Choroid plexus epithelial cell (primary cell): Measurements from ENCODE around the gene SNRPN.
"Not testable (repeated sequence)": the region's sequence is repeated elsewhere in the genome, so short reads cannot be mapped to it uniquely, and the experiment has no call there.

Experiments
- DNase-seq: peaks from one replicate; pipeline ENCODE4 v3.0.0-alpha.2; 2010; ENCODE audit warnings: low read depth
- H3K4me3 ChIP-seq: 2 replicates; pipeline ENCODE4 v1.5.1; 2011; ENCODE audit warnings: low read depth, mild to moderate bottlenecking, control low read depth, low read length, moderate library complexity
- TF ChIP-seq, protein P1 (sequence below): conservative IDR thresholded peaks from 2 replicates; pipeline ENCODE4 v1.5.1; 2011; ENCODE audit warnings: low read depth, mild to moderate bottlenecking, control low read depth, inconsistent platforms, low read length, moderate library complexity

SNRPN gene

DNA sequence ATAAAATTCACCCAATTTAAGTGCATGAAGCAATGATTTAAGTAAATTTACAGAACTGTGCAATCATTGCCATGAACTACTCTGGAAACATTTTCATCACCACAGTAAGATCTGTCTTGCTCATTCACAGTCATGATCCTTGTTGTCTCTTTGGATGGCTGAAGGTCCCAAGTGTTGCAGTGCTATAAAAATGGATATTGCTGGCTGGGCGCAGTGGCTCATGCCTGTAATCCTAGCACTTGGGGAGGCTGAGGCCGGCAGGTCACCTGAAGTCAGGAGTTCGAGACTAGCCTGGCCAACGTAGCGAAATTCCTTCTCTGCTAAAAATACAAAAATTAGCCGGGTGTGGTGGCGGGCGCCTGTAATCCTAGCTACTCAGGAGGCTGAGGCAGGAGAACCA, 17.0 kb downstream of the SNRPN start:
- TF ChIP-seq, protein P1, sequence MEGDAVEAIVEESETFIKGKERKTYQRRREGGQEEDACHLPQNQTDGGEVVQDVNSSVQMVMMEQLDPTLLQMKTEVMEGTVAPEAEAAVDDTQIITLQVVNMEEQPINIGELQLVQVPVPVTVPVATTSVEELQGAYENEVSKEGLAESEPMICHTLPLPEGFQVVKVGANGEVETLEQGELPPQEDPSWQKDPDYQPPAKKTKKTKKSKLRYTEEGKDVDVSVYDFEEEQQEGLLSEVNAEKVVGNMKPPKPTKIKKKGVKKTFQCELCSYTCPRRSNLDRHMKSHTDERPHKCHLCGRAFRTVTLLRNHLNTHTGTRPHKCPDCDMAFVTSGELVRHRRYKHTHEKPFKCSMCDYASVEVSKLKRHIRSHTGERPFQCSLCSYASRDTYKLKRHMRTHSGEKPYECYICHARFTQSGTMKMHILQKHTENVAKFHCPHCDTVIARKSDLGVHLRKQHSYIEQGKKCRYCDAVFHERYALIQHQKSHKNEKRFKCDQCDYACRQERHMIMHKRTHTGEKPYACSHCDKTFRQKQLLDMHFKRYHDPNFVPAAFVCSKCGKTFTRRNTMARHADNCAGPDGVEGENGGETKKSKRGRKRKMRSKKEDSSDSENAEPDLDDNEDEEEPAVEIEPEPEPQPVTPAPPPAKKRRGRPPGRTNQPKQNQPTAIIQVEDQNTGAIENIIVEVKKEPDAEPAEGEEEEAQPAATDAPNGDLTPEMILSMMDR = no peak
- no peak overlapping the region for H3K4me3 ChIP-seq

DNA sequence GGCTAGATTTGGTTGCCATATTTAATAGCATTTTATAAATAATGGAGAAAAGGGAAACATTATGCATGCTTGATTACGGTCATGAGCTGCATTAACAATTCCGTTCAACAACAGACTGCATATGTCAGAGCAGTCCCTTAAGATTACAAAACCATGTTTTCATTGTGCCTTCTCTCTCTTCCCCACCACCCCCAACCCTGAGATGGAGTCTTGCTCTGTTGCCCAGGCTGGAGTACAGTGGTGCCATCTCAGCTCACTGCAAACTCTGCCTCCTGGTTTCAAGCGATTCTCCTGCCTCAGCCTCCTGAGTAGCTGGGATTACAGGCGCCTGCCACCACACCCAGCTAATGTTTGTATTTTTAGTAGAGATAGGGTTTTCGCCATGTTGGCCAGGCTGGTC, 17.9 kb downstream of the SNRPN start:
- DNase-seq, H3K4me3 ChIP-seq: not testable (repeated sequence)

More for the DNA sequence above, 17.0 kb downstream of the SNRPN start:
- no peak for DNase-seq

DNA sequence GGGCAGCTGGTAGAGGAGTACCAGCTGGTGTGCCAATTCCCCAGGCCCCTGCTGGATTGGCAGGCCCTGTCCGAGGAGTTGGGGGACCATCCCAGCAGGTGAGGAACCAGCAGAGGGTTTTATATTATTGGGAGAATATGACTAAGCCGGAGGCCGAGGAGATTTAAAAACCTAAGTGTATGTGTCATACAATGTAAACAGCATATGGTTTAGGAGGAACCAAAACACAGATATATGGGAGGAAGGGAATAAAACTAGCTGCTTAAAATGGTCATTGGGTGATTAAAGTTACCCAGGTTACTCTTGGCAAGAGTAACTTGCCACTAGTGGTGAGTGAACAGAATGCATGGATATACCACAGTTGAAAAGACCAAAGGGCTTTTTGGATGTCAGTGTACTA, 22.1 kb downstream of the SNRPN start:
- DNase-seq = no peak
- TF ChIP-seq, protein P1 = no peak

DNA sequence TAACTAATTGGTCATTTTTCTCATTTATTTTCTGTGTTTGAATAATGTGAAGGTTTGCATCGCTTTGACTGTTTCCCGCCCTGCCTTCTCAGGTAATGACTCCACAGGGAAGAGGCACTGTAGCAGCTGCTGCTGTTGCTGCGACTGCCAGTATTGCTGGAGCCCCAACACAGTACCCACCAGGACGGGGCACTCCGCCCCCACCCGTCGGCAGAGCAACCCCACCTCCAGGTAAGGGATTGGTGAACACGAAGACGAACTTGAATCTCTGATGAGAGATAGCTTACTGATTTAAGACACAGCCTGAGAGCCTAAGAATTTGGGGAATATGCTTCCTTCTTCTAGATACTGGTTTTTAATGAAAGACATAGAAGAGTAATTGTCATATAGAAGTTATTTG, 22.9 kb downstream of the SNRPN start:
- no peak overlapping the region for H3K4me3 ChIP-seq
- DNase-seq = no peak
- TF ChIP-seq, protein P1 = no peak

More for the DNA sequence above, 22.1 kb downstream of the SNRPN start:
- no peak overlapping the region for H3K4me3 ChIP-seq

DNA sequence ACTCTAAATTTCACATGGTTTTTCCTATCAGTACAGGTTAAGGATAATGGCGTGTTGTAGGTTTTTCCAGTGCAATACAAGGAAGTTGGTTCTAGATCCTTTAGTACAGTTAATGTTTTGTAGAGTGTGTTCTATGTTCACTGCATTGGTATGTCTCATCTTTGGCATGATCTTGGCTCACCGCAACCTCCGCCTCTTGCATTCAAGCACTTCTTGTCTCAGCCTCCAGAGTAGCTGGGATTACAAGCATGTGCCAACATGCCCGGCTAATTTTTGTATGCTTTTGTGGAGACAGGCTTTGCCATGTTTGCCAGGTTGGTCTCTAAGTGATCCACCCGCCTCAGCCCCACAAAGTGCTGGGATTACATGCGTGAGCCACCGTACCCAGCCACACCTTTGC, 30.4 kb downstream of the SNRPN start:
- TF ChIP-seq, protein P1 = no peak
- DNase-seq = no peak

DNA sequence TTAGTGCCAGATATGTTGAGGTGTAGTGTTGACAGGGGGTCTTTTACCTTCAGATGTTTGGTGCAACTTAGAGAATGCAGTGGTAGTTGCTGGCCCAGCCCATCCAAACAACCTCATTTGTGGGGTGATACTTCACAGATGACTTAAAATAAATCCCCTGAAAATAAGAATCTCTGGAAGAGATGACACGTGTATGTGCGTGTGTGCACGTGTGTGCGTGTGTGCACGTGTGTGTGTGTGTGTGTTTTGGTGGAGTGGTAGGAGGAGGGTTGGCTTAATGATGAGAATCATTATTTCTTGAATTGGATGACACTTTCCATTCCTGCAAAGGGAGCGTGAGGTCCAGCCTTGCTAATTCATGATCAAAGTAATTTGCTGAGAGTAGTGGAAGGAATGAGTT, 31.9 kb downstream of the SNRPN start:
- TF ChIP-seq, protein P1 = no peak
- no peak for DNase-seq
- H3K4me3 ChIP-seq = no peak overlapping the region

More for the DNA sequence above, 30.4 kb downstream of the SNRPN start:
- H3K4me3 ChIP-seq = no peak overlapping the region

DNA sequence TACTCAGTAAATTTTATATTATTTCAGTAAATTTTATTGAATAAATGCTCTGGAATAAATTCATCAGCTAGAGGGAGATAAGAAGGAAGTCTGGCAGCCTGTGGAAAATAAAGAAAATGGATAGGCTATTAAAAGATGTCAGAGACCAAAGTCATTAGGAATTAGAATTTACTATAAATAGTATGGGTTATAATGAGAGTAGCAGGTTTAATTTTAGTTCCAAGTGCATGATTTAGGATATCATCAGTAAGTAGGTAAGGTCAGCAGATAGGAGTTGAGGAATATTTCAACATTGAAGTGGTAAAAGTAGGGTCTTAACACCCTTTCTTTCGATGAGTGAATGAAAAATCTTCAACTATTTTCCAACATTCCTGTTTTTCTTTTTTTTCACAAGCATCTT, 64.6 kb downstream of the SNRPN start:
- TF ChIP-seq, protein P1 = no peak
- DNase-seq = no peak
- no peak overlapping the region for H3K4me3 ChIP-seq

DNA sequence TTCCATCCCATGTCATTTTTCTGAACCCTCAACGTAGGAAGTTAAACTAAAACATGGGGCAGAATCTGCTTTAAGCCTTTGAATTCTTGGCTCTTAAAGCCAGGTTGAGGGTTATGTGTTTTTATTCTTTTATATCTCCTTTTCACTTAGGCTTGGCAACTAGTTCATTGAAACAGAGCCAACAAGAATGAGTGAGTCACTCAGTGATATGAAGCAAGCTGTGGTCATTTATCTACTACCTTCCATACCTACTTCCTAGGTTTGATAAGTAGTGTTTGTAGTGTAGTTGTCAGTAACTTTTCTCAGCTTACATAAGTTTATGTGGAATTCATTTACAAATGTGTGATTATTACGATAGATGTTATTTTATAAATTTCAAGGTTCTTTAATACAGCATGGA, 67.4 kb downstream of the SNRPN start:
- TF ChIP-seq, protein P1 = no peak
- H3K4me3 ChIP-seq = no peak overlapping the region
- DNase-seq = peak; percentile 62
